Measurements from ENCODE around the gene OR10S1. TPM values are rescaled to one million over a fixed set of nuclear protein-coding genes. Genes with fewer than 3 reads are reported as not detected.
A peak's percentile ranks its signal among the peaks of the same experiment; 100 is the strongest.
"Not testable (repeated sequence)": the region's sequence is repeated elsewhere in the genome, so short reads cannot be mapped to it uniquely, and the experiment has no call there.

OR10S1 gene, protein sequence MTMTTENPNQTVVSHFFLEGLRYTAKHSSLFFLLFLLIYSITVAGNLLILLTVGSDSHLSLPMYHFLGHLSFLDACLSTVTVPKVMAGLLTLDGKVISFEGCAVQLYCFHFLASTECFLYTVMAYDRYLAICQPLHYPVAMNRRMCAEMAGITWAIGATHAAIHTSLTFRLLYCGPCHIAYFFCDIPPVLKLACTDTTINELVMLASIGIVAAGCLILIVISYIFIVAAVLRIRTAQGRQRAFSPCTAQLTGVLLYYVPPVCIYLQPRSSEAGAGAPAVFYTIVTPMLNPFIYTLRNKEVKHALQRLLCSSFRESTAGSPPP
- total RNA-seq (not detected), polyA plus RNA-seq (not detected)
- long read RNA-seq, donor 1: 0 reads
- long read RNA-seq, donor 2: 0 reads
- long read RNA-seq, donor 3: 0 reads
- long read RNA-seq, donor 4: 0 reads

GRCh38 chr11:123977731-123978347, at the start of gene OR10S1:
OR10S1 (minus strand) TSS chr11:123977781; CDS start chr11:123977664, 117 bp downstream.
- no peak for DNase-seq
- intact Hi-C loops (cut with DNase I): no loop called here
- no peaks in the 10 kb centered on the region for H3K4me1 ChIP-seq (ENCODE audit: control insufficient read depth, insufficient read depth, low read length)
- ATAC-seq: no peak
- no peaks in the 10 kb centered on the region for H3K9me3 ChIP-seq (ENCODE audit: control insufficient read depth, low read length)
- no peak within 1 kb of the TSS for H3K27ac ChIP-seq (ENCODE audit: low read length)
- no peaks in the 10 kb centered on the region for H3K27me3 ChIP-seq (ENCODE audit: control insufficient read depth, insufficient read depth)
- H3K4me3 ChIP-seq (ENCODE audit: low read length): no peak within 1 kb of the TSS

DNA sequence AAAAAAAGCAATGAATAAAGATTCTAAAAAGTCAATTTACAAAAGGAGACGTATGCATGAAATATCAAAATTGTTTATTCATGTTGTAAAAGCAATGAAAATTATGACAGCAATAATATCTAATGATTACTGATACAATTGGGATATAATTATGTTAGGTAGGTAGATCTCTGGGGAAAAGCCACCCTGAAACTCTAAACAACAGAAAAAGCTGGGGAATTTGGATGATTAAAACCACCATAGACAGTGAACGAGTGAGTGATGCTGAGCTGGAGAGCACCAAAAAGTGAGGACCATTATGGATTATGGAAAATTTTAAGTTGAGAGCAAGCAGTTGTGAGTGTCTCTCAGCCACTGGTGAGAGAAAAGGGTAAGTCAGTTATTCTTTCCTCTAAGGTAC, 48.9 kb upstream of the OR10S1 start, which contains the start of gene OR10G8:
TSS of gene OR10G8 (plus strand) at position 301 of the 400 bp plus-strand sequence. CDS start 2,825 bp downstream, outside the sequence.
- WGBS: 84% methylated on average over 2 of the region's 2 CpGs
- H3K4me1 ChIP-seq (ENCODE audit: control insufficient read depth, insufficient read depth, low read length): no peaks in the 10 kb centered on the region
- no peaks in the 10 kb centered on the region for H3K27me3 ChIP-seq (ENCODE audit: control insufficient read depth, insufficient read depth)
- no peaks in the 10 kb centered on the region for H3K9me3 ChIP-seq (ENCODE audit: control insufficient read depth, low read length)
- ATAC-seq: no peak
- no peak within 1 kb of the TSS for H3K4me3 ChIP-seq (ENCODE audit: low read length)
- no peak within 1 kb of the TSS for H3K27ac ChIP-seq (ENCODE audit: low read length)
- intact Hi-C loops (cut with DNase I): no loop called here
- DNase-seq: no peak

DNA sequence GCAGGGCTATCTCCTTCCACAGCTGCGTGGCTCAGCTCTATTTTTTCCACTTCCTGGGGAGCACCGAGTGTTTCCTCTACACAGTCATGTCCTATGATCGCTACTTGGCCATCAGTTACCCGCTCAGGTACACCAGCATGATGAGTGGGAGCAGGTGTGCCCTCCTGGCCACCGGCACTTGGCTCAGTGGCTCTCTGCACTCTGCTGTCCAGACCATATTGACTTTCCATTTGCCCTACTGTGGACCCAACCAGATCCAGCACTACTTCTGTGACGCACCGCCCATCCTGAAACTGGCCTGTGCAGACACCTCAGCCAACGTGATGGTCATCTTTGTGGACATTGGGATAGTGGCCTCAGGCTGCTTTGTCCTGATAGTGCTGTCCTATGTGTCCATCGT, 38.3 kb upstream of the OR10S1 start:
- DNase-seq; H3K4me3 ChIP-seq (ENCODE audit: low read length); H3K27me3 ChIP-seq (ENCODE audit: control insufficient read depth, insufficient read depth); intact Hi-C loops (cut with DNase I); H3K9me3 ChIP-seq (ENCODE audit: control insufficient read depth, low read length); H3K27ac ChIP-seq (ENCODE audit: low read length); H3K4me1 ChIP-seq (ENCODE audit: control insufficient read depth, insufficient read depth, low read length): not testable (repeated sequence)
- 88% methylated on average over 7 of the region's 9 CpGs for WGBS
- ATAC-seq: peak in 1 of 2 donors; percentile 14

GRCh38 chr11:124012697-124013096, 35.1 kb upstream of the OR10S1 start, which contains the start of gene OR10G4:
OR10G4 (plus strand) TSS chr11:124012997; CDS start chr11:124015575, 2,578 bp downstream.
- Histone ChIP-seq H3K4me3 (ENCODE audit: low read length) (no peak within 1 kb of the TSS), H3K9me3 (ENCODE audit: control insufficient read depth, low read length) (no peaks in the 10 kb centered on the region), H3K4me1 (ENCODE audit: control insufficient read depth, insufficient read depth, low read length) (no peaks in the 10 kb centered on the region), H3K27ac (ENCODE audit: low read length) (no peak within 1 kb of the TSS), H3K27me3 (ENCODE audit: control insufficient read depth, insufficient read depth) (no peaks in the 10 kb centered on the region)
- WGBS: 80% methylated on average over 2 of the region's 2 CpGs
- ATAC-seq (no peak), DNase-seq (no peak)
- intact Hi-C loops (cut with DNase I): no loop called here

- no peak for ATAC-seq
Observed at GRCh38 chr11:123995119-123995518, 17.5 kb upstream of the OR10S1 start, which contains the start of gene OR10G6. OR10G6 (minus strand) TSS chr11:123995161; CDS start chr11:123995161, 0 bp downstream.

GRCh38 chr11:123979311-123979710, 1.7 kb upstream of the OR10S1 start:
- ATAC-seq (no peak), DNase-seq (no peak)
- WGBS: 85% methylated on average over 5 of the region's 5 CpGs
- Histone ChIP-seq H3K9me3 (ENCODE audit: control insufficient read depth, low read length) (no peaks in the 10 kb centered on the region), H3K4me3 (ENCODE audit: low read length) (no peak overlapping the region), H3K27me3 (ENCODE audit: control insufficient read depth, insufficient read depth) (no peaks in the 10 kb centered on the region), H3K27ac (ENCODE audit: low read length) (no peak overlapping the region), H3K4me1 (ENCODE audit: control insufficient read depth, insufficient read depth, low read length) (no peaks in the 10 kb centered on the region)
- intact Hi-C loops (cut with DNase I): no loop called here

More at GRCh38 chr11:123995119-123995518, 17.5 kb upstream of the OR10S1 start, which contains the start of gene OR10G6:
- no peak for DNase-seq
- Histone ChIP-seq H3K4me3 (ENCODE audit: low read length) (no peak within 1 kb of the TSS), H3K27ac (ENCODE audit: low read length) (no peak within 1 kb of the TSS), H3K4me1 (ENCODE audit: control insufficient read depth, insufficient read depth, low read length) (no peaks in the 10 kb centered on the region), H3K27me3 (ENCODE audit: control insufficient read depth, insufficient read depth) (no peaks in the 10 kb centered on the region), H3K9me3 (ENCODE audit: control insufficient read depth, low read length) (no peaks in the 10 kb centered on the region)
- intact Hi-C loops (cut with DNase I): no loop called here
- 61% methylated on average over 1 of the region's 1 CpG for WGBS

- Histone ChIP-seq H3K4me3 (ENCODE audit: low read length) (no peak overlapping the region), H3K27me3 (ENCODE audit: control insufficient read depth, insufficient read depth) (no peaks in the 10 kb centered on the region), H3K27ac (ENCODE audit: low read length) (no peak overlapping the region), H3K4me1 (ENCODE audit: control insufficient read depth, insufficient read depth, low read length) (no peaks in the 10 kb centered on the region), H3K9me3 (ENCODE audit: control insufficient read depth, low read length) (no peaks in the 10 kb centered on the region)
- DNase-seq: no peak
- no peak for ATAC-seq
- intact Hi-C loops (cut with DNase I): no loop called here
- 91% methylated on average over 18 of the region's 18 CpGs for WGBS
Observed at GRCh38 chr11:123976770-123977560, 616 bp downstream of the OR10S1 start.

- intact Hi-C loops (cut with DNase I): no loop called here
- Histone ChIP-seq H3K4me1 (ENCODE audit: control insufficient read depth, insufficient read depth, low read length) (no peaks in the 10 kb centered on the region), H3K27ac (ENCODE audit: low read length) (no peak overlapping the region), H3K4me3 (ENCODE audit: low read length) (no peak overlapping the region), H3K9me3 (ENCODE audit: control insufficient read depth, low read length) (no peaks in the 10 kb centered on the region), H3K27me3 (ENCODE audit: control insufficient read depth, insufficient read depth) (no peaks in the 10 kb centered on the region)
- 55% methylated on average over 1 of the region's 1 CpG for WGBS
- ATAC-seq: peak in 1 of 2 donors; percentile 50
- no peak for DNase-seq
Observed at GRCh38 chr11:123973816-123974215, 3.8 kb downstream of the OR10S1 start.

DNA sequence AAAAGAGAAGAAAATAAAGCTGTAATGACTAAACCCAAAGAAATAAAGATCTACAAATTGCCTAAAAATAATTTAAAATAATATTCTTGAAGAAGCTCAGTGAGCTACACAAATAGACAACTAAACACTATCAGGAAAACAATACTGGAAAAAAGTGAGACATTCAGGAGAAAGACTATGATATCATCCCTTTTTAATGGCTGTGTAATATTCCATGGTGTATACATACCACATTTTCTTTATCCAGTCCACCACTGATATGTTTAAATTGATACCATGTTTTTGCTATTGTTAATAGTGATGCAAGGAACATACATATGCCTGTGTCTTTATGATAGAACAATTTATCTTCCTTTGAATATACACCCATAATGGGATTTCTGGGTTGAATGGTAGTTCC, 20.8 kb downstream of the OR10S1 start:
- Histone ChIP-seq H3K27me3 (ENCODE audit: control insufficient read depth, insufficient read depth) (no peaks in the 10 kb centered on the region), H3K9me3 (ENCODE audit: control insufficient read depth, low read length) (no peaks in the 10 kb centered on the region), H3K27ac (ENCODE audit: low read length) (no peak overlapping the region), H3K4me1 (ENCODE audit: control insufficient read depth, insufficient read depth, low read length) (no peaks in the 10 kb centered on the region), H3K4me3 (ENCODE audit: low read length) (no peak overlapping the region)
- ATAC-seq (no peak), DNase-seq (no peak)
- intact Hi-C loops (cut with DNase I): no loop called here

GRCh38 chr11:123945132-123945531, 32.4 kb downstream of the OR10S1 start:
- intact Hi-C loops (cut with DNase I): no loop called here
- whole genome bisulfite sequencing: 25% methylated on average over 1 of the region's 1 CpG

DNA sequence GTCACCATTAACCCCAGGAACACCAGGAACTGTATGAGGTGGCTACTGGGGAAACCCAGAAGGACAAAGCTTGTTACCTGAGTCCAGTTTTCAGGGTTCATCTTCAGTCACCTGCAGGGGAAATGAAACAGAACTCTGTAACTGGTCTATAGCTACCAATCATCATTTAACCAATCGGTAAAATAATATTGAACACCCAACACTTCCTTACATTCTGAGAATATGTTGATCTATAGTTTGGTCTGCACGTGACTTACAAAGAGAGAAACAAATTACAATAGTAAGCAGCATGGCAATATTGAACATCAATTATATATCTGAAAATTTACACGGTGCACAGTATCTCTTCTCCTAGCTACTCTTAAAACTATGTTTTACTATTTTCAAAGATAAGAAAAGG, 33.8 kb downstream of the OR10S1 start, which contains the start of gene OR6T1:
TSS of gene OR6T1 (minus strand) at position 101 of the 400 bp plus-strand sequence. CDS start at position 101, 0 bp downstream.
- Histone ChIP-seq H3K27ac (ENCODE audit: low read length) (no peak within 1 kb of the TSS), H3K9me3 (ENCODE audit: control insufficient read depth, low read length) (no peaks in the 10 kb centered on the region), H3K4me1 (ENCODE audit: control insufficient read depth, insufficient read depth, low read length) (no peaks in the 10 kb centered on the region), H3K27me3 (ENCODE audit: control insufficient read depth, insufficient read depth) (no peaks in the 10 kb centered on the region), H3K4me3 (ENCODE audit: low read length) (no peak within 1 kb of the TSS)
- DNase-seq (no peak), ATAC-seq (no peak)
- 88% methylated on average over 3 of the region's 3 CpGs for WGBS
- intact Hi-C loops (cut with DNase I): no loop called here

More at GRCh38 chr11:123945132-123945531, 32.4 kb downstream of the OR10S1 start:
- no peak for ATAC-seq
- no peaks in the 10 kb centered on the region for H3K27me3 ChIP-seq (ENCODE audit: control insufficient read depth, insufficient read depth)
- no peak overlapping the region for H3K27ac ChIP-seq (ENCODE audit: low read length)
- no peak overlapping the region for H3K4me3 ChIP-seq (ENCODE audit: low read length)
- no peaks in the 10 kb centered on the region for H3K4me1 ChIP-seq (ENCODE audit: control insufficient read depth, insufficient read depth, low read length)
- DNase-seq: no peak
- no peaks in the 10 kb centered on the region for H3K9me3 ChIP-seq (ENCODE audit: control insufficient read depth, low read length)
